Endothelial cell of umbilical vein (primary cell): ENCODE data around the gene IRX5. TPM values are rescaled to one million over a fixed set of nuclear protein-coding genes. Genes with fewer than 3 reads are reported as not detected.

Experiments used
- BruUV-seq: library from RNA; stranded (reverse); fragments of 400-500 nt; replicated peaks from 2 replicates; lab custom pipeline; 2021; lab: Mats Ljungman, UMichigan
- CTCF ChIA-PET: fragments of 300-600, 350-600 bp; sonication (Branson Sonifier 250); formaldehyde crosslinking; loops from one replicate; lab custom pipeline; 2021; ENCODE audit warnings: antibody characterized with exemption, inconsistent platforms; lab: Charles Lee
- POLR2A ChIA-PET: fragments of 300-600, 350-600 bp; sonication (Branson Sonifier 250); formaldehyde crosslinking; loops from one replicate; lab custom pipeline; 2021; ENCODE audit warnings: antibody characterized with exemption, inconsistent platforms; lab: Charles Lee
- DNase-seq: peaks from one replicate; pipeline ENCODE4 v3.0.0-alpha.2; 2011; ENCODE audit warnings: low read depth, low spot score
- FAIRE-seq: peaks from 2 replicates; lab custom pipeline; 2011; peaks lifted over from hg19 to GRCh38; lab: Jason Lieb, UNC
- H2AFZ ChIP-seq: 2 replicates; pipeline ENCODE4 v1.6.0; 2012; ENCODE audit warnings: low read depth, low read length, control low read depth, inconsistent platforms
- H3K27ac ChIP-seq: 2 replicates; pipeline ENCODE4 v1.5.1; 2011; ENCODE audit warnings: low read depth, mild to moderate bottlenecking, control low read depth, low read length, moderate library complexity; ENCODE audit not compliant: insufficient read depth
- H3K27me3 ChIP-seq, 2 experiments: 2 replicates each; pipeline versions ENCODE4 v1.6.0 to v1.6.1; 2011; ENCODE audit warnings: low read length in 2 of 2, mixed read lengths in 1 of 2; ENCODE audit not compliant: control insufficient read depth in 2 of 2, insufficient read depth in 2 of 2
- H3K36me3 ChIP-seq, 2 experiments: 2 replicates in 1 of 2; 3 replicates in 1 of 2; pipeline ENCODE4 v1.5.1; 2011; ENCODE audit warnings: low read length in 2 of 2, mild to moderate bottlenecking in 1 of 2, moderate library complexity in 1 of 2; ENCODE audit not compliant: control insufficient read depth in 2 of 2, insufficient read depth in 2 of 2; ENCODE audit errors: extremely low read depth in 1 of 2
- H3K4me1 ChIP-seq: 3 replicates; pipeline ENCODE4 v1.5.1; 2011; ENCODE audit warnings: mild to moderate bottlenecking, low read length; ENCODE audit not compliant: control insufficient read depth, insufficient read depth; ENCODE audit errors: extremely low read depth
- H3K4me2 ChIP-seq: 2 replicates; pipeline ENCODE4 v1.6.1; 2011; ENCODE audit warnings: low read length, control low read depth, mixed read lengths; ENCODE audit not compliant: insufficient read depth
- H3K4me3 ChIP-seq, 3 experiments: fragments of 200-600 bp in 1 of 3; sonication (generic), shearing (Covaris generic) in 1 of 3; replicated peaks in 1 of 3; 2 replicates each; pipeline ENCODE4 v1.5.1; 2011 to 2016; ENCODE audit warnings: control low read depth in 3 of 3, low read length in 3 of 3, mild to moderate bottlenecking in 2 of 3, inconsistent platforms in 1 of 3, low read depth in 1 of 3, moderate library complexity in 1 of 3; ENCODE audit not compliant: insufficient read depth in 1 of 3
- H3K79me2 ChIP-seq: 2 replicates; pipeline ENCODE4 v1.6.0; 2012; ENCODE audit warnings: low read length, inconsistent platforms; ENCODE audit not compliant: control insufficient read depth, insufficient read depth
- H3K9ac ChIP-seq: replicated peaks from 2 replicates; pipeline ENCODE3; 2011; ENCODE audit warnings: low read length, control low read depth; ENCODE audit not compliant: insufficient read depth; ENCODE audit errors: extremely low read depth
- H3K9me1 ChIP-seq: replicated peaks from 3 replicates; pipeline ENCODE4 v1.6.0; 2011; ENCODE audit warnings: mild to moderate bottlenecking, low read length; ENCODE audit not compliant: control insufficient read depth, insufficient read depth; ENCODE audit errors: extremely low read depth
- H3K9me3 ChIP-seq: replicated peaks from 2 replicates; pipeline ENCODE4 v1.5.1; 2012; ENCODE audit warnings: low read length, inconsistent platforms; ENCODE audit not compliant: control insufficient read depth, insufficient read depth
- H4K20me1 ChIP-seq: replicated peaks from 2 replicates; pipeline ENCODE3; 2011; ENCODE audit warnings: mild to moderate bottlenecking, low read length; ENCODE audit not compliant: control insufficient read depth, insufficient read depth; ENCODE audit errors: extremely low read depth
- CTCF ChIP-seq, 2 donors: IDR thresholded peaks; 1 replicate in 1 of 2; 2 replicates in 1 of 2; pipeline ENCODE4 v1.5.1; 2011; ENCODE audit warnings: low read length in 2 of 2, mild to moderate bottlenecking in 2 of 2, moderate library complexity in 2 of 2, control low read depth in 1 of 2, inconsistent platforms in 1 of 2, low read depth in 1 of 2; ENCODE audit not compliant: insufficient read depth in 1 of 2; ENCODE audit errors: extremely low read depth in 1 of 2
- MAX ChIP-seq: IDR thresholded peaks from 2 replicates; pipeline ENCODE4 v1.6.1; 2011; ENCODE audit not compliant: insufficient read depth, insufficient read length
- POLR2AphosphoS5 ChIP-seq: IDR thresholded peaks from 2 replicates; pipeline ENCODE4 v1.6.1; 2012; ENCODE audit warnings: low read depth, mild to moderate bottlenecking, control low read depth, low read length, moderate library complexity; ENCODE audit not compliant: insufficient read depth
- dilution Hi-C: fragments of 300-500 bp; cut with MboI; formaldehyde crosslinking; loops from one replicate; pipeline ENCODE4 v1.15.0; 2019; ENCODE audit warnings: low sequenced_read_pairs; ENCODE audit not compliant: extremely low pct_ligation_motif_present
- intact Hi-C: fragments of 100-400 bp; cut with micrococcal nuclease; formaldehyde crosslinking; loops from one replicate; pipeline ENCODE4 v1.10.0; 2022
- polyA plus RNA-seq, 4 experiments: library from polyadenylated mRNA; depleted of rRNA in 3 of 4; stranded (reverse) in 3 of 4; unstranded in 1 of 4; fragments of >200 nt; gene quantifications; 2 replicates each; pipeline versions ENCODE4 v1.2.1 to v1.2.3, GENCODE V29; 2011 to 2012; ENCODE audit warnings: missing spikeins in 1 of 4
- total RNA-seq: library from RNA; stranded (reverse); gene quantifications from 2 replicates; pipeline ENCODE4 v1.2.3, GENCODE V29; 2021

IRX5 gene
- total and polyA plus RNA-seq, 2 donors (not counting 3 experiments of a cell fraction or from before 2014, with no cell fraction given), result not detected

GRCh38 chr16:54955757-54956156, 25.1 kb downstream of the IRX5 start:
- DNase-seq (no peak), FAIRE-seq (no peak)
- TF ChIP-seq MAX, result no peak
- H3K27ac ChIP-seq, result no peak overlapping the region
- H3K9ac ChIP-seq, result no peak overlapping the region
- no peaks in the 10 kb centered on the region for H3K79me2 ChIP-seq
- BruUV-seq, result no TSS peak
- no peaks in the 10 kb centered on the region for H3K9me3 ChIP-seq
- H3K4me2 ChIP-seq, result no peak overlapping the region
- CTCF ChIA-PET, result interaction anchor here (1.1 kb wide), 1 partner anchor 1406 kb away, joined by 3 read pairs; no protein-coding TSS in a partner anchor
- H3K4me3 ChIP-seq, result no peak overlapping the region
- H2AFZ ChIP-seq, result no peak overlapping the region
- no peaks in the 10 kb centered on the region for H3K9me1 ChIP-seq
- no peaks in the 10 kb centered on the region for H3K36me3 ChIP-seq
- no peaks in the 10 kb centered on the region for H4K20me1 ChIP-seq
- no peaks in the 10 kb centered on the region for H3K27me3 ChIP-seq
- intact Hi-C loops (loop anchor here (2.0 kb wide), 2 partner anchors 763 to 1063 kb away; no protein-coding TSS in a partner anchor), dilution Hi-C loops (no loop called here)
- no peaks in the 10 kb centered on the region for H3K4me1 ChIP-seq
- POLR2A ChIA-PET, result no interaction called here

- ChIA-PET CTCF (interaction anchor here (0.6 to 1.4 kb wide), 5 partner anchors 9 to 1408 kb away, joined by 3 to 8 read pairs (median 5); no protein-coding TSS in a partner anchor), POLR2A (no interaction called here)
- Histone ChIP-seq H3K27me3 (no peaks in the 10 kb centered on the region), H3K36me3 (no peaks in the 10 kb centered on the region), H3K9me3 (no peaks in the 10 kb centered on the region), H4K20me1 (no peaks in the 10 kb centered on the region), H3K4me3 (no peak overlapping the region), H3K9me1 (no peaks in the 10 kb centered on the region), H3K27ac (no peak overlapping the region), H3K4me2 (no peak overlapping the region), H3K4me1 (no peaks in the 10 kb centered on the region), H3K9ac (no peak overlapping the region), H2AFZ (no peak overlapping the region), H3K79me2 (no peaks in the 10 kb centered on the region)
- intact Hi-C loops (loop anchor here (1.0 to 2.0 kb wide), 3 partner anchors 765 to 1184 kb away; no protein-coding TSS in a partner anchor), dilution Hi-C loops (no loop called here)
- BruUV-seq, result no TSS peak
- no peak for TF ChIP-seq POLR2AphosphoS5
- peak; percentile 30 to 44 for TF ChIP-seq CTCF (IDR thresholded peaks at IDR 0.05; ENCODE audit: extremely low read depth in 1 of 2, insufficient read depth in 1 of 2, low read depth in 1 of 2, low read length in 2 of 2)
- no peak for DNase-seq
- FAIRE-seq, result peak; percentile 38
Observed at GRCh38 chr16:54957403-54958166, 26.9 kb downstream of the IRX5 start.
